ENCODE measurements around the gene TLE3. TPM values are rescaled to one million over a fixed set of nuclear protein-coding genes. Genes with fewer than 3 reads are reported as not detected.
A peak's percentile ranks its signal among the peaks of the same experiment; 100 is the strongest.

TLE3 gene
- total and polyA plus RNA-seq, 4 experiments from 2014 or later = 3.6 to 121 (median 69.9) TPM

DNA sequence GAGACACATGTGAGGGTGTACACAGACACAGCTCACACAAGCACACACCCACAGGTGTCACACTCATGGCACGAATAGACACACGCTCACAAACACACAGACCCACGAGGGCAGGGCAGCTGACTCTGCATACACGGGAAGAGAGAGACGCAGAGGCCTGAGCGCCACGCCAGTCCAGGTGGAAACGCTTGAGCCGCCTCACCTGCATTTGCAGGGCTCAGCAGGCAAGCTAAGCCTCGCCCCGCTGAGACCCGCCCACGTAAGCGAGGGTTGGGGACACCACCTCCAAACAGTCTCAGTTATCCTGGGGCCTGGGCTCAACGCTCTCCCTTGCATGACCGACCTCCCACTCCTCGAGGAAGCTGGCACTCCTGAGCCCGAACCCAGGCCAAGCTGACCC lies 73.2 kb downstream of the TLE3 start:
- Histone ChIP-seq H3K4me1 (ENCODE audit: insufficient read depth, low read length) (peaks cover 20% of the 10 kb centered on the region), H3K4me3 (ENCODE audit: low read length in 2 of 2) (no peak overlapping the region), H3K9me3 (ENCODE audit: control insufficient read depth in 1 of 2, low read length in 2 of 2) (no peaks in the 10 kb centered on the region), H3K27me3 (ENCODE audit: insufficient read depth, low read length) (no peaks in the 10 kb centered on the region), H3K27ac (ENCODE audit: low read depth, low read length) (no peak overlapping the region), H3K36me3 (ENCODE audit: insufficient read depth, low read length) (no peaks in the 10 kb centered on the region)
- Mint-ChIP-seq H3K27ac (peak overlapping the region in 1 of 7 donors; percentile 48), H3K4me1 (peaks cover 8 to 25% (median 17%) of the 10 kb centered on the region in 4 donors), H3K4me3 (no peak overlapping the region), H3K27me3 (no peaks in the 10 kb centered on the region), H3K36me3 (no peaks in the 10 kb centered on the region), H3K9me3 (peaks cover 0 to 1% (median 0%) of the 10 kb centered on the region in 8 donors)
- intact Hi-C loops (cut with micrococcal nuclease) = no loop called here
- no peak for DNase-seq
- CTCF ChIA-PET (ENCODE audit: partially characterized antibody) = no interaction called here
- POLR2A ChIA-PET (ENCODE audit: partially characterized antibody) = interaction anchor here (1.8 to 2.9 kb wide), 3 partner anchors 14 to 265 kb away, joined by 5 to 41 read pairs (median 11); partner anchors contain the start of gene TLE3

DNA sequence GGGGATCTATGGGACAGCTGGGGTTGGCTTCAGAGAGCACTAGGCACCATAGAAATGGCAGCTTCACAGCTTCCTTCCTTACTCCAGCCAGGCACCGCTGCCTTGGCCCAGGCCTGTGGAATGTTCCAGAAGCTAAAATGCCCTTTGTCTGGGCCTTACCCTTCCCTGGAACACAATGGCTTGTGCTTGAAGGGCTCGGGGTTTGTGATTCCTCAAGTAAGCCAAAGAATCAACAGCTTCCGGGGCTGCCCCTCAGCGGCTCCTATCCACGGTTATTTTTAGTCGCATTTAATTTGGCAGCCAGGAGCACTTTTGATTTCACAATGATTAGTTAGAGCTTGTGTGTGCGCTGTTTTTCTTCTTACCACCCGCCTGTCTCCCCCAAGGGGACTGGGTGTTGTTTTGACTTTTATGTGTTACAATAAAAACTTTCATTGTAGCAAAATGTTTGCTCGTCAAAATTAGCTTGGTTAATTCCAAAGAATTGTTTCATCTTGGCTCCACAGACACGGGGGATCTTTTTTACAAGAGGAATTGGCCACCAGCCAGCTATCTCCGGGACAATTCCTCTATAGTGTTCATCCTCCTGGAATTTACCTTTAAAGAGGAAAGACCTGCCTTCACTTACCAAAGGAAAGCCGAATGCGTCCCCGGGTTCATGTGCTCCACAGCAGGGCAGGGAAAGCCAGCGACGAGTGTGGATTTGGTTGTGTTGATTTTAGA lies 73.8 kb downstream of the TLE3 start:
- Histone ChIP-seq H3K9me3 (ENCODE audit: control insufficient read depth in 1 of 2, low read length in 2 of 2) (no peaks in the 10 kb centered on the region), H3K27me3 (ENCODE audit: insufficient read depth, low read length) (no peaks in the 10 kb centered on the region), H3K4me1 (ENCODE audit: insufficient read depth, low read length) (peaks cover 20% of the 10 kb centered on the region), H3K27ac (ENCODE audit: low read depth, low read length) (no peak overlapping the region), H3K36me3 (ENCODE audit: insufficient read depth, low read length) (no peaks in the 10 kb centered on the region), H3K4me3 (ENCODE audit: low read length in 2 of 2) (no peak overlapping the region)
- POLR2A ChIA-PET (ENCODE audit: partially characterized antibody) = interaction anchor here (1.0 to 2.9 kb wide), 11 partner anchors 11 to 264 kb away, joined by 3 to 41 read pairs (median 5); partner anchors contain the start of gene TLE3
- Mint-ChIP-seq H3K27ac (peak overlapping the region in 5 of 7 donors; percentile 43 to 96 (median 78)), H3K9me3 (peaks cover 0 to 1% (median 0%) of the 10 kb centered on the region in 8 donors), H3K27me3 (no peaks in the 10 kb centered on the region), H3K36me3 (no peaks in the 10 kb centered on the region), H3K4me1 (peaks cover 8 to 25% (median 17%) of the 10 kb centered on the region in 4 donors), H3K4me3 (peak overlapping the region in 2 of 8 donors; percentile 68 to 77)
- CTCF ChIA-PET (ENCODE audit: partially characterized antibody) = interaction anchor here (0.8 to 2.0 kb wide), 6 partner anchors 59 to 448 kb away, joined by 3 to 6 read pairs (median 4); partner anchors contain the start of gene TLE3
- intact Hi-C loops (cut with micrococcal nuclease) = loop anchor here (1.0 to 2.0 kb wide), 2 partner anchors 73 to 263 kb away; partner anchors contain the start of gene TLE3
- DNase-seq = no peak

DNA sequence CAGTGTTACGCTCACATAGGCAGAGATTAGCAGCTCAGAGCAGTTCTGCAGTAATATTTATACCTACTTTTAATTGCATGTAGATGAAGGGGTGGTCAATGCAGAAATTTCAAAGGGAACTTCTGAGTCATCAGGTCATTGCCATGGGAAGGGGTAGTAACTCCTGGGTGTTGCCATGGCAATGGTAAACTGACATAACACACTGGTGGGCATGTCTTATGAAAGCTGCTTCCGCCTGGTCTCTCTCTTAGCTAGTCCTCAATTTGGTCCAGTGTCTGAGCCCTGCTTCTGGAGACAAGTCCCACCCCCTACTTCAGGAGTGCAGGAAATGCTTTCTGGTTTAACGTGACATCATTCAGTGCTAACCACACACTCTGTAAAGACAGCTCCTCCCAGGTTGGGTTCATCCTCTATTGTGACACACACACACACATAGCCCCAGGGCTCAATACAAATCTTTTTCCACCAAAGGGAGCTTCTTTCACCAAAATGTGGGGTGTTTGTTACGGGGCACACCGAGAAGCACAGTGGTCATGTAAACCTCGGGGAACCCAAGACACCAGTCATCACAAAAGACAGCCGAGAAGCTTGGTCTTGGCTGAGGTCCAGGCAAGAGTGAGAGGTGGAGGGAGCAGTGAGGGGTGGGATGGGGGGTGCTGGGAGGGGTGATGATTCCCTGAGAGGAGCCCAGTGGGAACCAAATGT lies 74.5 kb downstream of the TLE3 start:
- peak; percentile 75 to 90 (median 80) for DNase-seq
- H3K9me3 ChIP-seq (ENCODE audit: control insufficient read depth in 1 of 2, low read length in 2 of 2) = no peaks in the 10 kb centered on the region
- H3K36me3 ChIP-seq (ENCODE audit: insufficient read depth, low read length) = no peaks in the 10 kb centered on the region
- intact Hi-C loops (cut with micrococcal nuclease) = loop anchor here (1.0 to 2.0 kb wide), 2 partner anchors 74 to 262 kb away; partner anchors contain the start of gene TLE3
- no peaks in the 10 kb centered on the region for H3K36me3 Mint-ChIP-seq
- POLR2A ChIA-PET (ENCODE audit: partially characterized antibody) = interaction anchor here (0.6 to 2.9 kb wide), 14 partner anchors 11 to 309 kb away, joined by 3 to 41 read pairs (median 4); partner anchors contain the start of gene TLE3
- peak overlapping the region in 4 of 8 donors; percentile 55 to 77 (median 68) for H3K4me3 Mint-ChIP-seq
- peak overlapping the region; percentile 71 to 96 (median 91) for H3K27ac Mint-ChIP-seq
- H3K4me1 Mint-ChIP-seq = peaks cover 8 to 25% (median 17%) of the 10 kb centered on the region in 4 donors
- peaks cover 0 to 1% (median 0%) of the 10 kb centered on the region in 8 donors for H3K9me3 Mint-ChIP-seq
- no peaks in the 10 kb centered on the region for H3K27me3 Mint-ChIP-seq
- CTCF ChIA-PET (ENCODE audit: partially characterized antibody) = interaction anchor here (0.8 to 2.0 kb wide), 7 partner anchors 60 to 447 kb away, joined by 3 to 6 read pairs (median 4); partner anchors contain the start of gene TLE3
- peaks cover 20% of the 10 kb centered on the region for H3K4me1 ChIP-seq (ENCODE audit: insufficient read depth, low read length)
- no peak overlapping the region for H3K4me3 ChIP-seq (ENCODE audit: low read length in 2 of 2)
- no peak overlapping the region for H3K27ac ChIP-seq (ENCODE audit: low read depth, low read length)
- H3K27me3 ChIP-seq (ENCODE audit: insufficient read depth, low read length) = no peaks in the 10 kb centered on the region

DNA sequence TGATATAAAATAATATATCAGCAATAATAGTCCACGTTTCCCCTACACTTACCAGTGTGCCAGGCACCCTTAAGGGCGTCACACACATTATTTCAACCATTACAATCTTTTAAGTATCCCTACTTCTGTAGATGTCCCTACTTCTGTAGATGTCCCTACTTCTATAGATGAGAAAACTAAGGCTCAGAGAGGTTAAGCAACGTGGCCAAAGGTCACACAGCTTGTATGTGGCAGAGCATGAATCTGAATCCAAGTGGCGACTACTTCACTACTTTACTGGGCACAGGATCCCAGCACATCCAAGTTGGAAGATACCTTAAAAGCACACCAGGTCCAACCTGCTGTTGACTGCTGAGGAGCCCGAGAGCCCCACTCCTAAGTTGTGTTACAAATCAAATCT lies 77.5 kb downstream of the TLE3 start:
- Mint-ChIP-seq H3K4me3 (no peak overlapping the region), H3K4me1 (peaks cover 13 to 32% (median 25%) of the 10 kb centered on the region in 4 donors), H3K27me3 (peaks cover 2 to 7% of the 10 kb centered on the region in 2 donors), H3K36me3 (no peaks in the 10 kb centered on the region), H3K27ac (no peak overlapping the region), H3K9me3 (peaks cover 0 to 15% (median 2%) of the 10 kb centered on the region in 8 donors)
- no peak overlapping the region for H3K27ac ChIP-seq (ENCODE audit: low read depth, low read length)
- intact Hi-C loops (cut with micrococcal nuclease) = no loop called here
- H3K9me3 ChIP-seq (ENCODE audit: control insufficient read depth in 1 of 2, low read length in 2 of 2) = no peaks in the 10 kb centered on the region
- no peaks in the 10 kb centered on the region for H3K36me3 ChIP-seq (ENCODE audit: insufficient read depth, low read length)
- ChIA-PET POLR2A (ENCODE audit: partially characterized antibody) (interaction anchor here (0.6 kb wide), 1 partner anchor 78 kb away, joined by 3 read pairs; no protein-coding TSS in a partner anchor), CTCF (ENCODE audit: partially characterized antibody) (no interaction called here)
- no peak overlapping the region for H3K4me3 ChIP-seq (ENCODE audit: low read length in 2 of 2)
- no peaks in the 10 kb centered on the region for H3K27me3 ChIP-seq (ENCODE audit: insufficient read depth, low read length)
- DNase-seq = no peak
- H3K4me1 ChIP-seq (ENCODE audit: insufficient read depth, low read length) = peaks cover 26% of the 10 kb centered on the region

DNA sequence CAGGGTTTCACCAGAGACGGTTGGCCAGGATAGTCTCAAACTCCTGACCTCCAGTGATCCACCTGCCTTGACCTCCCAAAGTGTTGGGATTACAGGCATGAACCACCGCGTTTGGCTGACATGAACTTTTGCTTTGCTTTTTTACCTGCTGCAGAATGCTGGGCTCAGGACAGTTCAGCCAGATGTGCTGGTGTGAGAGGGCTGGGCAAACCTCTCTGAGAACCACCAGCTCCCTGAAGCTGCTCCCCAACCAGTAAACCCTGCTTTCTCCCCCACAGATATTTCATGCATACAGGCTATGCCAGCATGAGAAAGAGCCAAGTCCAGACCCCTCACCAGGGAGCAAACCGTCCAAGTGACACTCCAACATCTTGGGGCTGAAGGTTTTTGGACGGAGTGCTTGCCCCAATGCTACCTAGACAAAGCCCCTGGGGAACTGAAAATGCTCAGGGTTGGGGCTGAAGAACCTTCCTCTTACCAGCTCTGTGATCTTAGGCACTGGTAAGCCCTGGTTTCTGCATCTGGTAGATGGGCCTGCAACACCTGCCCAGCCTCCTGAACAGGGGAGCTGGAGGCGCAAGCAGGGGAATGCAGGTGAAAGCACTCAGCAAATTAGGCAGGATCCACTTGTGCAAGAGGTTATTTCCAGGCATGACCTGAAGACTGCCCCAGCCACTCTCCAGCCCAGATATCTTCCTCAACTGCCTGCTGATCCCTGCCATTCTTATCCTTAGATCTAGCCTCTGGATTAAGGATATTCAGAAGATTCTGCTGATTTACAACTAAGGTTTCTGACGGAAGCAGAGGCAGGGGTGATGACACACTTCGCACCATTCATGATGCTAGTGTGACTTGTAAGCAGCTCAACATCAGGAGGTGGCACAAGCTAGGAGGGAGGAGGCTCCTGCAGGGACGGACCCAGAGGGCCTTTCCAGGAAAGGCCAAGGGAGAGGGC lies 78.8 kb downstream of the TLE3 start:
- ChIA-PET POLR2A (ENCODE audit: partially characterized antibody) (no interaction called here), CTCF (ENCODE audit: partially characterized antibody) (no interaction called here)
- Mint-ChIP-seq H3K9me3 (peaks cover 0 to 15% (median 2%) of the 10 kb centered on the region in 8 donors), H3K4me3 (no peak overlapping the region), H3K4me1 (peaks cover 13 to 26% (median 20%) of the 10 kb centered on the region in 4 donors), H3K36me3 (no peaks in the 10 kb centered on the region), H3K27ac (no peak overlapping the region), H3K27me3 (peaks cover 3 to 7% of the 10 kb centered on the region in 2 donors)
- Histone ChIP-seq H3K9me3 (ENCODE audit: control insufficient read depth in 1 of 2, low read length in 2 of 2) (no peaks in the 10 kb centered on the region), H3K4me1 (ENCODE audit: insufficient read depth, low read length) (peaks cover 20% of the 10 kb centered on the region), H3K27me3 (ENCODE audit: insufficient read depth, low read length) (no peaks in the 10 kb centered on the region), H3K4me3 (ENCODE audit: low read length in 2 of 2) (no peak overlapping the region), H3K36me3 (ENCODE audit: insufficient read depth, low read length) (no peaks in the 10 kb centered on the region), H3K27ac (ENCODE audit: low read depth, low read length) (no peak overlapping the region)
- intact Hi-C loops (cut with micrococcal nuclease) = no loop called here
- no peak for DNase-seq

DNA sequence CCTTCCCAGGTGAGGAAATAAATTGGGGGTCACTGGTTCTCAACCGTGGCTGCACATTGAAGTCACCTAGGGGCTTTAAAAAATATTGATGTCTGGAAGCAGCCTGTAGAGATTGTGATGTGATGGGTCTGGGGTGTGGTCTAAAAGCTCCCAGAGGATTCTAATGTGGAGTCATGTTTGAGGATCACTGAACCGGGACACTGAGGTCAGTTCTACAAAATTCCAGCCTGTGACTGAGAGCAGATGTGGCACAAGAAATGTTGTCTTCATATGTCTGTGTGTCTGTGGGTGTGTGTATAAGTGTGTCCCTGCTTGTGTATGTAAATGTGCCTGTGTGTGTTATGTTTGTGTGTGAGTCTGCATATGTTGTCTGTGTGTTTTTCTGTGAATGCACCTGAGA lies 79.9 kb downstream of the TLE3 start:
- CTCF ChIA-PET (ENCODE audit: partially characterized antibody) = no interaction called here
- intact Hi-C loops (cut with micrococcal nuclease) = no loop called here
- no peak overlapping the region for H3K27ac Mint-ChIP-seq

More for the DNA sequence above, 79.9 kb downstream of the TLE3 start:
- Mint-ChIP-seq H3K36me3 (no peaks in the 10 kb centered on the region), H3K4me1 (peaks cover 6 to 14% (median 10%) of the 10 kb centered on the region in 4 donors), H3K4me3 (no peak overlapping the region), H3K27me3 (peaks cover 3 to 7% of the 10 kb centered on the region in 2 donors), H3K9me3 (peaks cover 0 to 15% (median 2%) of the 10 kb centered on the region in 8 donors)
- peaks cover 9% of the 10 kb centered on the region for H3K4me1 ChIP-seq (ENCODE audit: insufficient read depth, low read length)
- DNase-seq = no peak
- POLR2A ChIA-PET (ENCODE audit: partially characterized antibody) = no interaction called here
- H3K4me3 ChIP-seq (ENCODE audit: low read length in 2 of 2) = no peak overlapping the region
- H3K27ac ChIP-seq (ENCODE audit: low read depth, low read length) = no peak overlapping the region
- H3K36me3 ChIP-seq (ENCODE audit: insufficient read depth, low read length) = no peaks in the 10 kb centered on the region
- no peaks in the 10 kb centered on the region for H3K9me3 ChIP-seq (ENCODE audit: control insufficient read depth in 1 of 2, low read length in 2 of 2)
- no peaks in the 10 kb centered on the region for H3K27me3 ChIP-seq (ENCODE audit: insufficient read depth, low read length)
